ES-I3 (cell line): ENCODE results near the gene C11orf21.

Experiments used
- H3K36me3 ChIP-seq: 2 replicates; pipeline ENCODE4 v1.6.1; 2013; ENCODE audit warnings: mild to moderate bottlenecking, low read length, control low read depth, moderate library complexity; ENCODE audit not compliant: insufficient read depth
- H3K4me1 ChIP-seq: 2 replicates; pipeline ENCODE4 v1.6.1; 2013; ENCODE audit warnings: mild to moderate bottlenecking, control low read depth, low read length; ENCODE audit not compliant: insufficient read depth
- H3K9ac ChIP-seq: 2 replicates; pipeline ENCODE4 v1.6.1; 2013; ENCODE audit warnings: low read depth, mild to moderate bottlenecking, low read length, moderate library complexity
- H3K9me3 ChIP-seq: 2 replicates; pipeline ENCODE4 v1.6.1; 2013; ENCODE audit warnings: mild to moderate bottlenecking, low read length, moderate library complexity; ENCODE audit not compliant: control insufficient read depth, insufficient read depth

Gene C11orf21

GRCh38 chr11:2316169-2316962, 14.6 kb upstream of the C11orf21 start:
- Histone ChIP-seq H3K4me1 (no peaks in the 10 kb centered on the region), H3K9me3 (no peaks in the 10 kb centered on the region), H3K9ac (no peak overlapping the region), H3K36me3 (no peaks in the 10 kb centered on the region)

GRCh38 chr11:2315395-2316168, 13.9 kb upstream of the C11orf21 start:
- Histone ChIP-seq H3K9ac (no peak overlapping the region), H3K36me3 (no peaks in the 10 kb centered on the region), H3K4me1 (no peaks in the 10 kb centered on the region), H3K9me3 (no peaks in the 10 kb centered on the region)

GRCh38 chr11:2314525-2315394, 13.0 kb upstream of the C11orf21 start:
- H3K9ac ChIP-seq, result no peak overlapping the region
- H3K36me3 ChIP-seq, result no peaks in the 10 kb centered on the region
- no peaks in the 10 kb centered on the region for H3K9me3 ChIP-seq
- H3K4me1 ChIP-seq, result no peaks in the 10 kb centered on the region

DNA sequence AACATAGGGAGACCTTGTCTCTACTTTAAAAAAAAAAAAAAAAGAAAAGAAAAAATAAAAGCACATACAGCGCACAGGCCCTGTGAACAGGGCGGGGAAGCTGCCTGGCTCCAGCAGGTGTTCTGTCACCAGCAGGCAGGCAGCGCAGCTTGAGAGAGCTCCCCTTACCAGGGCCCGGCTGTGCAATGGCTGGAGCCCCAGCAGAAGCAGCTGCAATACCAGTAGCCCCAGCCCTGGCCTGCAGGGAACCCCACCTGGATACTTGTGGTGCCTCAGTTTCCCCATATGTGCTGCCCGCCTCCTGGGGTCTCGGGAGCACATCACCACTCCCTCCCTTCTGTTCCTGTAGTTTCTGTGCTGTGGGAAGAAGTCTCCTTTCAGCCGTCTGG, 12.4 kb upstream of the C11orf21 start:
- Histone ChIP-seq H3K9ac (no peak overlapping the region), H3K36me3 (no peaks in the 10 kb centered on the region), H3K9me3 (no peaks in the 10 kb centered on the region), H3K4me1 (no peaks in the 10 kb centered on the region)

- no peak overlapping the region for H3K9ac ChIP-seq
- H3K4me1 ChIP-seq, result no peaks in the 10 kb centered on the region
- no peaks in the 10 kb centered on the region for H3K36me3 ChIP-seq
- H3K9me3 ChIP-seq, result no peaks in the 10 kb centered on the region
Measured at GRCh38 chr11:2313051-2313951, 11.6 kb upstream of the C11orf21 start.

DNA sequence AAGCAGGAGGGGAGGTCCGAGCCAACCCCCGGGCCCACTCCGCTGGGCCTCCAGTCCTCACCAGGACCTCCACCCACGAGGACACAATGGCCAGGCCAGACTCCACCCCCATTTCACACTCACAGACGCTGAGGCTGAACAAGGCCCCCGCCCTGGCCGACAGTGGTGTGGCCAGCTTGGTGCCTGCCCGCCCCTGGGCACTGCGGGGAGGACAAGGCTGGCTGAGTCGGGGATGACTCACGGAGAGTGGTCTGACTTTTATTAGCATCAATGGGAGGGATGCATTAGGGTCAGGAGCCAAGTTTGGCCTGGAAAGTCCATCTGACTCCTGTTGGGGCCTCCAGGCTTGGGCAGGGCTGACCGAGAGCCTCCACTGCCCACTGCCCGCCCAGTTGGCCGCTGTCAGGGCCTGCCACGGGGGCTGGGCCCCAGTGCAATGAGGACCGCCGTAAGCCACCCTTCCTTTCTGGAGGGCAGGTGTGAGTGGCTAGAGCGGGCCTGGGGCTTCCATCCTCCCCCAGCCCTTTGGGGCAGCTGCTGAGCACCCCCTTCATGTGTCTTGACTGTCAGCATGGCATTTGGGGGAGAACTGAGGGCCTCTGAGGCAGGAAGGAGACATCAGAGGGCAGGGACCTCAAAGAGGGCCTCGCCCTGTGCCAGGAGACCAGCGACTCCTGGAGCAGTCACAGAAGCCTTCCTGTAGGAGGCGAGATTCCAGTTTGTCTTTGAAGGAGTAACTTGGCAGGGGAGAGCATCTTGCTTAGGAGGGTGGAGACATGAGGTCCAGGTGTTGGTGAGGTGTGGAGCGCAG, 10.7 kb upstream of the C11orf21 start:
- no peaks in the 10 kb centered on the region for H3K36me3 ChIP-seq
- H3K4me1 ChIP-seq, result no peaks in the 10 kb centered on the region
- H3K9me3 ChIP-seq, result no peaks in the 10 kb centered on the region
- no peak overlapping the region for H3K9ac ChIP-seq

DNA sequence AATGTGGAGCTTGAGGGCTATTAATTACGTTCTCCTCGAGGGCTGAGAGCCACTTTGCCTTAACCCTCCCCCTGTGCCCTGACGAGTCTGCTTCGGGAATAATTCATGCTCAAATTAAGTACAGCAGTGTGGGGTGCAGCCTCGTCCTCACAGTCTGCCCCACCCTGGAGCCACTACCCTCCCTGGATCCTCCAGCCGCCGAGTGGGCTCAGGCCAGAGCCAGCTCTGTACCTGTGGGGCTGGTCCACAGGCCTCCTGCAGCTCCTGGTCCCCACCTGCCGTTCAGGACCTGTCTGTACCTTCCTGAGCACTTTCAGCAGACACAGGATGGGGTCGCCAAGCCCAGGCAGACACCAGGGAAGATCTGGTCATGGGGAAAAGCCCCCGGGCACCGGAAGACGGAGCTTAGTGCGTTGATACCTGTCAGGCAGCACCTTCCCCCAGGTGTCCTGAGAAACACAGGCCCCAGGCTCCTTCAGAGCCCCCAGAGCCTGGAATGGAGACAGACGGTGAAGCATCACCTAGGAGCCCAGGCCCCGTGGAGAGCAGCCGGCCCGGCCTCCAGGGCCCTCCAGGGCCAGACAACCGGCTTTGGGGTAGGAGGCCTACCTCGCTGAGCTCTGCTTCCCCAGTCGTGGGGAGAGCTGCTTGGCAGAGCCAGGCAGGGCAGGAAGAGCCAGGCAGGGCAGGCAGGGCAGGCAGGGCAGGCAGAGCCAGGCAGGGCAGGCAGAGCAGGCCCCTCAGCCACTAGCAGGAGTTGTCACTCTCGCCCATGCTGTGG, 9.8 kb upstream of the C11orf21 start:
- Histone ChIP-seq H3K9ac (no peak overlapping the region), H3K36me3 (no peaks in the 10 kb centered on the region), H3K9me3 (no peaks in the 10 kb centered on the region), H3K4me1 (no peaks in the 10 kb centered on the region)

- H3K36me3 ChIP-seq, result no peaks in the 10 kb centered on the region
- H3K9me3 ChIP-seq, result no peaks in the 10 kb centered on the region
- H3K9ac ChIP-seq, result no peak overlapping the region
- H3K4me1 ChIP-seq, result peaks cover 1% of the 10 kb centered on the region; the same call in 1 of the 2 replicates
Measured at GRCh38 chr11:2310786-2311352, 9.2 kb upstream of the C11orf21 start.

- H3K9ac ChIP-seq, result no peak overlapping the region
- no peaks in the 10 kb centered on the region for H3K9me3 ChIP-seq
- H3K4me1 ChIP-seq, result peaks cover 3% of the 10 kb centered on the region; the same call in 1 of the 2 replicates
Measured at GRCh38 chr11:2310073-2310785, 8.5 kb upstream of the C11orf21 start.

GRCh38 chr11:2309251-2310072, 7.7 kb upstream of the C11orf21 start:
- Histone ChIP-seq H3K9ac (no peak overlapping the region), H3K36me3 (no peaks in the 10 kb centered on the region), H3K9me3 (no peaks in the 10 kb centered on the region), H3K4me1 (peaks cover 3% of the 10 kb centered on the region; the same call in 1 of the 2 replicates)

More at GRCh38 chr11:2310073-2310785, 8.5 kb upstream of the C11orf21 start:
- no peaks in the 10 kb centered on the region for H3K36me3 ChIP-seq

DNA sequence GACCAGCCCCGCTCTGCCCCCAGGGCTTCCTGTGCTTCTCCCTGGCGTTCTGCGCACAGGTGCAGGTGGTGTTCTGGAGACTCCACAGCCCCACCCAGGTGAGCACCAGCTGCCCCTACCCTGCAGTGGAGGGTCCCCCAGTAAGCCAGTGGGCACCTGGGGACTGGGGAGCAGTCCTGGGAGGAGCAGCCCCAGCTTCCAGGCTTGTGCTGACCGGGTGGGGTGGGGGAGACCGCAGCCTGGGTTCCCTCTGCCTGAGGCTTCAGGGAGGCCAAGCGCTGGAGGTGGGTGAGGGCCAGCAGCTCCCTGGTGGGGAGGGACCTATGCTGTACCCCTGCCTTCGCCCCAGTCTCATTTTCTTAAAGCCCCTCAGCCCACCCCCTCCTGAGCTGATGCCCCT, 7.0 kb upstream of the C11orf21 start:
- Histone ChIP-seq H3K4me1 (peaks cover 3% of the 10 kb centered on the region; the same call in 1 of the 2 replicates), H3K9me3 (no peaks in the 10 kb centered on the region), H3K36me3 (no peaks in the 10 kb centered on the region), H3K9ac (no peak overlapping the region)
